Activated CD4-positive, alpha-beta T cell treated with anti-CD3 and anti-CD28 coated beads, Interleukin-2, amount 50 U/mL, for 24 hours (primary cell): ENCODE results near the gene SLC1A3.
"Not testable (repeated sequence)": the region's sequence is repeated elsewhere in the genome, so short reads cannot be mapped to it uniquely, and the experiment has no call there.

Experiments used
- DNase-seq, 2 donors: peaks; one replicate each; pipeline ENCODE4 v3.0.0-alpha.2; 2020; ENCODE audit warnings: low read depth in 1 of 2, low spot score in 1 of 2

The SLC1A3 gene

GRCh38 chr5:36606428-36607113 is at the start of gene SLC1A3:
SLC1A3 (plus strand) TSS chr5:36606606; CDS start chr5:36608424, 1,818 bp downstream.
- DNase-seq: peak in 1 of 2 donors; percentile 39

DNA sequence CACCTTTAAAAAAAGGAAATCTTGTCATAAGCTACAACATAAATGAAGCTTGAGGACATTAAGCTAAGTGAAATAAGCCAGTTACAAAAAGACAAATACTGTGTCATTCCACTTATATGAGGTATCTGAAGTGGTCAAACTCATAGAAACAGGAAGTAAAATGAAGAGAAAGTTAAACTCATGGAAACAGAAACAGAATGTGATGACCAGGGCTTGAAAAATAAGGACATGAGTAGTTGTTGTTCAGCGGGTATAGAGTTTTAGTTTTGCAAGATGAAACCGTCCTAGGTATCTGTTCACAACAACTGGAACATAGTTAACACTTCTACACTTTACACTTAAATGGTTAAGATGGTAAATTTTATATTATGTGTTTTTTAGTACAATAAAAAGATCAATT is 47.8 kb upstream of the SLC1A3 start:
- no peak for DNase-seq

DNA sequence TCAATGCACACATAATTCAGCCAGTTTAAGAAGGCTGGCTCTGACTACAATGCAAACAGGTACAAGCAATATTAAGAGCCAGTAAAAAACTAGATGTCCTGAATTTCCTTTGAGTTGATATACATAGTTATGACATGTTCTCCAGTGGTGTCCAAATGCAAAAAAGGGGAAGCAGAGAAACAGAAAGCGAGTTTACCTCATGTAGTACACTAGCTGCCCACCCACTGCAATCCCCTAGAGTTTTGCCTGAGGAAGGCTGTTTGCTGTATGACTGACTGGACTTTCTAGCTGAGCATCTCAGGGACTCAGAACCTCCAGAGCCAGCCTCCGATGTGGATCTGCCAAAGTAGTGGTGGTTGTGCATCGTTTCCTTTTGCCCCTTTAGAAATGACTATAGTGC is 44.8 kb upstream of the SLC1A3 start:
- DNase-seq: no peak

GRCh38 chr5:36569491-36569890 is 36.9 kb upstream of the SLC1A3 start:
- DNase-seq: no peak

GRCh38 chr5:36570301-36571095 is 35.9 kb upstream of the SLC1A3 start:
- DNase-seq: no peak

- no peak for DNase-seq
Observed at GRCh38 chr5:36571401-36572042, 34.9 kb upstream of the SLC1A3 start.

GRCh38 chr5:36573438-36573837 is 33.0 kb upstream of the SLC1A3 start:
- DNase-seq: no peak

GRCh38 chr5:36575361-36575781 is 31.0 kb upstream of the SLC1A3 start:
- no peak for DNase-seq

- DNase-seq: no peak
Observed at GRCh38 chr5:36576721-36577120, 29.7 kb upstream of the SLC1A3 start.

GRCh38 chr5:36579858-36580257 is 26.5 kb upstream of the SLC1A3 start:
- DNase-seq: not testable (repeated sequence)

- no peak for DNase-seq
Observed at GRCh38 chr5:36581070-36581469, 25.3 kb upstream of the SLC1A3 start.

DNA sequence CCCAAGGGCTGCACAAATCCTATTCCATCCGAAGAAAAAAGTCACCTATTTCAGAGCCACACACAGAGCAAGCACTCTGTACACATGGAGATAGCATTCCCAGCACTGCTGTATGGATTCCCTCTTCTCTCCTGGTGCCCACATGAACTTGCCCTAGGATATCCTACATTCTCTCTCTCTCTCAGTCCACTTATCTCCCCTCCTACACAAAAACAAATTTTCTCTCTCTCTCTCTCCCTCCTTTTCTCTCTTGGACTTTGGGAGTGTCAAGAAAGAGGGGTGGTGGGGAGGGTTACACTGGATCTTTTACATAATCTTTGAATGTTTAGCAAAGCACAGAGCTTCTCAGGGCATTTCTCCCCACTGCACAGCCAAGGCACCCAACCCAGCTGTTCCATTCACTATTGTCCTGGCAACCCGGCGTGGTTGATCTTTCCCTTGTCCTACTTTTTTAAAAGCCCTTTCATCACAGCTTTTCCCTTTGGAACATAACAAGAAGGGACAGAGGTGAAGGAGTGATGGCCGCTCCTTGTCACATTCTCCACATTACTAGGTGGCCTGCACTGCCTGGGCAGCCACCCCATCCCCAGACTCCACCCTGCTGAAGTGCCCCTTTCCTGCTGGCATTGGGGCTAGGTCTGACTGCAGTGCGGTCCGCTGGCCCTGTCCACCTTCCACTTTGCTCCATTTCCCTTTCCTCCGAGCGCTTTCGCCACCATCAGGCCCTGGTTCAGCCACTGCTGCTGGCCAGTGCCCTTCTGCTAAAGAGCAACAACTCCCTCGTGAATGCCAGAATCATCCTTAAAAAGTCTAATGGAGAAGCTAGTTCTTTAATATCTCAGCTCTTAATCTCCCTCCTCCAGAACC is 22.2 kb upstream of the SLC1A3 start:
- no peak for DNase-seq

DNA sequence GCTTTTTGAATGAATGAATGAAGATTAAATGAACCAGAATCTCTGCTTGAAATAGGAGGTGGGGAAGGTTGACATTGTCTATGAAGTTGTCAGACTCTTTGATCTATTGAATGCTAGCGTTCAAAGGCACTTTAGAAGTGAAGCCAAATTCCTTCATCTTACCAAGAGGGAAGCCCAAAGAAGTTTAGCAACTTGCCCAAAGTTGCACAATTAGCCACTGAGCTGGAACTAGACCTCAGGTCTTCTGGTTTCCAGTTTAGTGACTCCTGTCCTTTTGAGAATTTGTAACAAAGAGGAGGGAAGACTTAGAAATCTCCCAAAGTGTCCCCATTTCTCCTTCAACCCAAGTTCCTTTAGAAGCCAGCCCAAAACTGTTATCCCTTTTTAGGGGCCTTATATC is 20.7 kb upstream of the SLC1A3 start:
- no peak for DNase-seq

GRCh38 chr5:36587354-36587753 is 19.1 kb upstream of the SLC1A3 start:
- DNase-seq: no peak

GRCh38 chr5:36589735-36590134 is 16.7 kb upstream of the SLC1A3 start:
- DNase-seq: not testable (repeated sequence)

GRCh38 chr5:36590513-36591286 is 15.7 kb upstream of the SLC1A3 start:
- DNase-seq: no peak

- no peak for DNase-seq
Observed at GRCh38 chr5:36593867-36594266, 12.5 kb upstream of the SLC1A3 start.

DNA sequence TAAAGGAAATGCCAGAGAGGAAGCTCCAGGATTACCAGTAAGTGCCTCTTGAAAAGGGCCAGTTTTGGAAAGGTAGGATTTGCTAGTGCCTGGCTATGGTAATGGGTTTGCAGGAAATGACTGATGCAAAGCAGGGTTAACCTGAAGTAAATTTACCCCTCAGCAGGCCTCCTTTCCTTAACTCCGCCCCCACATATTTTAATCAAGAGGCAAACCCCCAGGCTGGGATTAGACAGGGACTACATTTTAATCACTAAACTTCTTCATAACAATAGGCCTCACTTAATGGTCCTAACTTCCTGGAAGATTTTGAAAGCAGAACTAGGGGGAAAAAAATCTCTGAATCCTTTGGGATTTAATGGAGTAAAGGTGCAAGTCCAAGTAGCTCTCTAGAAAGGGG is 10.2 kb upstream of the SLC1A3 start:
- DNase-seq: no peak

DNA sequence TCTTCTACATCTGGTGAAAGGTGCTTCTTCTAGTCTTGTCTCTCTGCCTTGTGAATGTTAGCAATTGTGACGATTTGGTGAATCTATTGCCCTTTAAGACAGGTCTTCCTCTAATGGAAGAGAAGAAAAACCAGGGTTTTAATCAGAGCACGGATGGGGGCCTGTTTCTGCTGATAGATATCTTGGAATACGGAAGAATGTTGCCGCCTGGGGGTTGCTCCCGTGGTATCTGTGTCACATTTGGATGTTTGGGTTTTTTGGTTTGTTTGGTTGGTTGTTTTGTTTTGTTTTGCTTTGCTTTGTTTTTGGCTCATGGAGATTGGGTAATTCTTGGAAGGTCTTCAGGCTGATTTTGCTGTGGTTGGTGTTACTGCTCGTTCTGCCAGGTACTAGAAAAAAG is 9.7 kb upstream of the SLC1A3 start:
- DNase-seq: no peak

DNA sequence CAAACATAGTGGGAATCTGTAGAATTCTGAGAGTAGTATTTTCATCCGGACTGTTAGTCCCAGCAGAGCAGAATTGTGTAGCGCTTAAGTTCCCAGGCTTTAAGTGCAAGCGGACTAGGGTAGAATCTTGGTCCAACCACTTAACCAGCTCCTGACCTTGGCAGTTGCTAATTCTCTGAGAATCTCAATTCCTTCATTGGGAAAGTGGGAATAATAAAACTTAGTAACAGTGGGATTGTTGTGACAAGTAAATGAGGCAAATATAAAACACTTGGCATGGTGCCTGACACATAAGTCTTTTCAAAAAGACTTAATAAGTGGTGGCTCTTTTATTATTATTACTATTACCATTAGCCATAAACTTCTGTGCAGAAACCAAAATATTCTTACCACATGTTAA is 8.4 kb upstream of the SLC1A3 start:
- DNase-seq: no peak
